K562 (cell line): ENCODE results near the gene AGAP6. TPM values are rescaled to one million over a fixed set of nuclear protein-coding genes. Genes with fewer than 3 reads are reported as not detected.

Experiments
- DIDO1 ChIP-seq: fragments of 450-650 bp; IDR thresholded peaks from 2 replicates; pipeline ENCODE4 v1.6.1; 2016; ENCODE audit warnings: low read depth, missing biosample characterization, missing genetic modification characterization
- E2F8 ChIP-seq: fragments of 450-650 bp; IDR thresholded peaks from 2 replicates; pipeline ENCODE4 v1.7.1; 2018; ENCODE audit warnings: mild to moderate bottlenecking, low read depth; ENCODE audit not compliant: partially characterized antibody
- GATAD2B ChIP-seq: fragments of 450-650 bp; IDR thresholded peaks from 2 replicates; pipeline ENCODE4 v1.6.1; 2017; ENCODE audit warnings: mild to moderate bottlenecking, borderline replicate concordance
- MBD2 ChIP-seq: sonication (generic); IDR thresholded peaks from 2 replicates; pipeline ENCODE4 v1.6.1; 2016; ENCODE audit warnings: low read depth, borderline replicate concordance
- MNT ChIP-seq, 2 experiments: fragments of 450-650 bp; conservative IDR thresholded peaks; 2 replicates each; pipeline ENCODE4 v1.6.1; 2017; ENCODE audit warnings: mild to moderate bottlenecking in 2 of 2, moderate library complexity in 2 of 2
- PHF8 ChIP-seq: fragments of 200-600 bp; sonication (generic); IDR thresholded peaks from 2 replicates; pipeline ENCODE4 v1.6.1; 2012; ENCODE audit warnings: mixed run types, mild to moderate bottlenecking, inconsistent platforms, low read length, moderate library complexity, borderline replicate concordance
- PKNOX1 ChIP-seq: fragments of 450-650 bp; IDR thresholded peaks from 2 replicates; pipeline ENCODE4 v1.6.1; 2016
- PML ChIP-seq: IDR thresholded peaks from 2 replicates; pipeline ENCODE4 v1.6.1; 2012; ENCODE audit warnings: low read length, inconsistent platforms
- RB1 ChIP-seq: fragments of 450-650 bp; IDR thresholded peaks from 2 replicates; pipeline ENCODE4 v1.6.1; 2017; ENCODE audit warnings: low read depth, mild to moderate bottlenecking
- RNF2 ChIP-seq: sonication (generic); IDR thresholded peaks from 2 replicates; pipeline ENCODE4 v1.6.1; 2016
- THAP7 ChIP-seq: fragments of 250-450 bp; sonication (Bioruptor Pico); IDR thresholded peaks from 2 replicates; pipeline ENCODE4 v1.5.0; 2021
- ZBTB7A ChIP-seq: IDR thresholded peaks from 2 replicates; pipeline ENCODE4 v1.6.1; 2011; ENCODE audit warnings: low read depth, mild to moderate bottlenecking, low read length, moderate library complexity, borderline replicate concordance; ENCODE audit not compliant: control insufficient read depth
- ZNF282 ChIP-seq: sonication (generic); formaldehyde crosslinking; IDR thresholded peaks from 2 replicates; pipeline ENCODE4 v1.8.1; 2023; ENCODE audit warnings: missing genetic modification reagents
- ZNF395 ChIP-seq: fragments of 200-800 bp; sonication (Bioruptor generic); IDR thresholded peaks from 2 replicates; pipeline ENCODE4 v1.6.1; 2017; ENCODE audit warnings: missing genetic modification characterization, missing compliant biosample characterization
- polyA plus RNA-seq, 8 experiments: library from polyadenylated mRNA; depleted of rRNA in 4 of 8; stranded (reverse) in 5 of 8; unstranded in 3 of 8; fragments of >200 nt; fragmentation: Nextera tagmentation in 2 of 8; fragmentation: Illumina TruSeq in 1 of 8; extraction: Ambion mirVana in 2 of 8; extraction: Trizol in 1 of 8; gene quantifications; 2 replicates each; pipeline versions ENCODE4 v1.2.1 to v1.2.3, GENCODE V29; 2011 to 2014; ENCODE audit warnings: inconsistent platforms in 1 of 8, missing spikeins in 1 of 8
- total RNA-seq, 7 experiments: library from RNA; depleted of rRNA in 6 of 7; stranded (reverse); fragments of >200 nt in 6 of 7; fragmentation: Illumina TruSeq in 2 of 7; extraction: Trizol in 2 of 7; gene quantifications; 2 replicates each; pipeline versions ENCODE4 v1.2.1 to v1.2.3, GENCODE V29; 2011 to 2021; ENCODE audit warnings: low replicate concordance in 1 of 7

Gene AGAP6
- total and polyA plus RNA-seq, 9 of the 15 experiments (the other 6 are each of a cell fraction or from before 2014, with no cell fraction given): 1.0 to 46.8 (median 18.3) TPM

- peak; percentile 48 for TF ChIP-seq PKNOX1
- peak; percentile 66; the same call in 1 of the 2 replicates for TF ChIP-seq PHF8
- TF ChIP-seq E2F8: peak; percentile 92
- peak; percentile 33; the same call in 1 of the 2 replicates for TF ChIP-seq ZBTB7A
- TF ChIP-seq PML: peak; percentile 53; the same call in 1 of the 2 replicates
- TF ChIP-seq GATAD2B: peak; percentile 27; the same call in 1 of the 2 replicates
- TF ChIP-seq MBD2: peak; percentile 60; the same call in 1 of the 2 replicates
- 0 out of 2 replicates have a peak, but pooled peaks have one; percentile 78 for TF ChIP-seq THAP7 (CRISPR knock-in tag)
- peak; percentile 89 for TF ChIP-seq ZNF395 (CRISPR knock-in tag)
- TF ChIP-seq RNF2: peak; percentile 14; the same call in 1 of the 2 replicates
- peak; percentile 87 to 95 for TF ChIP-seq MNT (conservative IDR thresholded peaks at IDR 0.05)
- 0 out of 2 replicates have a peak, but pooled peaks have one; percentile 50 for TF ChIP-seq ZNF282 (CRISPR knock-in tag)
- TF ChIP-seq DIDO1 (tag): peak; percentile 77; the same call in 1 of the 2 replicates
- TF ChIP-seq RB1: peak; percentile 29; the same call in 1 of the 2 replicates
Measured at GRCh38 chr10:49941447-49942338, 46.5 kb upstream of the AGAP6 start, which contains the start of the genes PARG and TIMM23B (continued).
